ENCODE data around the gene CEP295NL.
A peak's percentile ranks its signal among the peaks of the same experiment; 100 is the strongest.
"Not testable (repeated sequence)": the region's sequence is repeated elsewhere in the genome, so short reads cannot be mapped to it uniquely, and the experiment has no call there.

Gene CEP295NL

DNA sequence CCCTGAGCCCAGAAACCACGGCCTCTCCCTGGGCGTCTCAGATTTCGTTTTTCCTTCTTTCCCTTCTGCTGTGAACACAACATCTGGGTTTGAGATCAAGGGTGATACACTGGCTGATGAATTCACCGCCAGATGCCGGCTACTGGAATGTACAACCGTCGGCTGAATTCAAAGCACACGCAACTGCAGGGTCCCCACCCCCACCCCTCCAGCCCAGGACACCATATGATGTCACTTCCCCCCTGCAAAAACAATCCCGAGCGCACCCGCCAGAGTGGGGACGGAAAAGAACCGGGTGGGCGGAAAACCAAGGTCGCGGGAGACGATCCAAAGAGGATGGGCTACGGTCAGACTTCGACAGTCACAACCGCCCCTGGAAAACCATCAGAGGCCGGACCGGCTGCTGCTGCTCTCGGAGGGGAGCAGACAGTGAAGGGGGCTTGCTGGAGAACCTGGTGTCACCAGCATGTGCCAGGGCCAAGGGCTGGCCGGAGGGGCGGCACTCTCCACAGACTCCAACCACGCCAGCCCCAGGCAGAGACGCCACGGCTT, 23.3 kb downstream of the CEP295NL start:
- H3K4me3 ChIP-seq (ENCODE audit: low read depth, low read length) = no peak overlapping the region
- TF ChIP-seq, protein P1, sequence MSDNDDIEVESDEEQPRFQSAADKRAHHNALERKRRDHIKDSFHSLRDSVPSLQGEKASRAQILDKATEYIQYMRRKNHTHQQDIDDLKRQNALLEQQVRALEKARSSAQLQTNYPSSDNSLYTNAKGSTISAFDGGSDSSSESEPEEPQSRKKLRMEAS (IDR thresholded peaks at IDR 0.05; ENCODE audit: low read depth, low read length) = no peak
- TF ChIP-seq MYC (IDR thresholded peaks at IDR 0.05; ENCODE audit: low read depth, low read length) (no peak), POLR2A (IDR thresholded peaks at IDR 0.05; ENCODE audit: extremely low read depth, insufficient read length) (no peak)
- TF ChIP-seq, protein P2, sequence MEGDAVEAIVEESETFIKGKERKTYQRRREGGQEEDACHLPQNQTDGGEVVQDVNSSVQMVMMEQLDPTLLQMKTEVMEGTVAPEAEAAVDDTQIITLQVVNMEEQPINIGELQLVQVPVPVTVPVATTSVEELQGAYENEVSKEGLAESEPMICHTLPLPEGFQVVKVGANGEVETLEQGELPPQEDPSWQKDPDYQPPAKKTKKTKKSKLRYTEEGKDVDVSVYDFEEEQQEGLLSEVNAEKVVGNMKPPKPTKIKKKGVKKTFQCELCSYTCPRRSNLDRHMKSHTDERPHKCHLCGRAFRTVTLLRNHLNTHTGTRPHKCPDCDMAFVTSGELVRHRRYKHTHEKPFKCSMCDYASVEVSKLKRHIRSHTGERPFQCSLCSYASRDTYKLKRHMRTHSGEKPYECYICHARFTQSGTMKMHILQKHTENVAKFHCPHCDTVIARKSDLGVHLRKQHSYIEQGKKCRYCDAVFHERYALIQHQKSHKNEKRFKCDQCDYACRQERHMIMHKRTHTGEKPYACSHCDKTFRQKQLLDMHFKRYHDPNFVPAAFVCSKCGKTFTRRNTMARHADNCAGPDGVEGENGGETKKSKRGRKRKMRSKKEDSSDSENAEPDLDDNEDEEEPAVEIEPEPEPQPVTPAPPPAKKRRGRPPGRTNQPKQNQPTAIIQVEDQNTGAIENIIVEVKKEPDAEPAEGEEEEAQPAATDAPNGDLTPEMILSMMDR (IDR thresholded peaks at IDR 0.05; ENCODE audit: low read depth, low read length) = no peak
- DNase-seq (ENCODE audit: low read depth) = no peak

DNA sequence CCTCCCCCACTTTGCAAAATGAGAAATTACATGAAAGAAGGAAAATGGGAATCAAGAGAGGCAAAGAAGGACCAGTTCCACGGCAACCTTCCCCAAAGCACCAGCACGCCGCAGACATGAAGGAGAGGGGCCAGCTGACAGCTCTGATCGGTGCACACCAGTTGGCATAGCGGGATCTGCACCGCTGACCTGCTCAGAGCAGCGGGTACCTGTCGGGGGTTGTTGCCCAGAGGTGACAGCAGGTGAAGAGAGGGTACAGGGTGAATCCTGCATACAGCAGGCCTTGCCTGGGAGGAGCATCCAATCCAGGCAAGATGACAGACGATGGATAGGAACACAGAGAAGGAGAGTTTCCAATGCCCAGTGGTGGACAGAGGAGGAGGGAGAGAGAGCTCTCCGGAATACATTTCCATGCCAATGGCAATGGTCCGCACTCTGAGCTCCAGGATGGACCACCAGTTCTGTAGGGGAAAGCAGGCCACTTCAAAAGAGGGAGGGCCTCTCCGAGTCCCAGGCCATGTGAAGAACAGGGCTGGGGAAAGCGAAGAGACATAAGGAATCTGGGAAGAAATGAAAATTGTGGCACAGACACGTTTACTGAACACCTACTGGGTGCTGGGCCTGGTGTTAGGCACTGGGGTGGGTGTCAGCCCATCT, 24.0 kb downstream of the CEP295NL start:
- DNase-seq (ENCODE audit: low read depth) = no peak
- TF ChIP-seq, protein P2 (IDR thresholded peaks at IDR 0.05; ENCODE audit: low read depth, low read length) = no peak
- TF ChIP-seq, protein P1 (IDR thresholded peaks at IDR 0.05; ENCODE audit: low read depth, low read length) = no peak
- H3K4me3 ChIP-seq (ENCODE audit: low read depth, low read length) = no peak overlapping the region

DNA sequence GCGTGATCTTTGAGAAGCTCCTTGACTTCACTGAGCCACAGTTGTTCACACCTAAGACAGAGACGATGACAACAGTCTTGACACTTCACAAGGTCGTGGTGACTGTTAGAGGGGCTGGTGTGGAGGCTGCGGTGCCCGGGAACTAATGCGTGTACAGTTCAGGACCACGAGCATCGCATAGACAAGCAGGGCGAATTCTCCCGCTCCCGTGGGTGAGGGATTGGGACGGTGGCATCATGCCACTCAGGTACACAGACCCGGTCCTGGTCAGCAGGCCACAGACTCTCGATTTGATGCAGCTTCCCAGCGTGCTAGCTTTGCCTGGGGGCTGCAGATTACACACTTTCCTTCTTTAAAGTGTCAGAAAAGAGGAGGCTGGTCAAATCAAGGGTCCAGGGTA, 24.7 kb downstream of the CEP295NL start:
- no peak for DNase-seq (ENCODE audit: low read depth)
- no peak overlapping the region for H3K4me3 ChIP-seq (ENCODE audit: low read depth, low read length)
- TF ChIP-seq POLR2A (IDR thresholded peaks at IDR 0.05; ENCODE audit: extremely low read depth, insufficient read length) (no peak), MYC (IDR thresholded peaks at IDR 0.05; ENCODE audit: low read depth, low read length) (no peak)
- TF ChIP-seq, protein P2 (IDR thresholded peaks at IDR 0.05; ENCODE audit: low read depth, low read length) = no peak
- TF ChIP-seq, protein P1 (IDR thresholded peaks at IDR 0.05; ENCODE audit: low read depth, low read length) = no peak

DNA sequence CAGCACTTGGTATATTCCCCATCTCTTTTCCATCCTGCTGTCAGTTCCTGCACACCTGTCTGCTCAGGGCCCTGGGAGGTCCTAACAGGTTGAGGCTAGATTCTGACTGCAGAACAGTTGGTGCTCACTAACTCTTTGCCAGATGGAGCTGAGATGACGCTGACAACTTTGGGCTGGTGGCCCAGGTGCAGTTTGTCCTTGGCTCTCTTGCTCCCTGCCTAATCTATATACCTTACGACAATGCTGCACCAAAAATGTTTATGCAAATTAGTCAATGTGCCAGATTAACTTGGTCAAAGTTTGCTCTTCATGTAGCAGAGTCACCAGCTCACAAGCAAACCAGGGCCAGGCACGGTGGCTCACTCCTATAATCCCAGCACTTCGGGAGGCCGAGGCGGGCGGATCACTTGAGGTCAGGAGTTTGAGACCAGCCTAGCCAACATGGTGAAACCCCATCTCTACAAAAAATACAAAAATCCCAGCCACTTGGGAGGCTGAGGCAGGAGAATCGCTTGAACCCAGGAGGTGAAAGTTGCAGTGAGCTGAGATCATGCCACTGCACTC, 26.0 kb downstream of the CEP295NL start:
- DNase-seq (ENCODE audit: low read depth); H3K4me3 ChIP-seq (ENCODE audit: low read depth, low read length): not testable (repeated sequence)

DNA sequence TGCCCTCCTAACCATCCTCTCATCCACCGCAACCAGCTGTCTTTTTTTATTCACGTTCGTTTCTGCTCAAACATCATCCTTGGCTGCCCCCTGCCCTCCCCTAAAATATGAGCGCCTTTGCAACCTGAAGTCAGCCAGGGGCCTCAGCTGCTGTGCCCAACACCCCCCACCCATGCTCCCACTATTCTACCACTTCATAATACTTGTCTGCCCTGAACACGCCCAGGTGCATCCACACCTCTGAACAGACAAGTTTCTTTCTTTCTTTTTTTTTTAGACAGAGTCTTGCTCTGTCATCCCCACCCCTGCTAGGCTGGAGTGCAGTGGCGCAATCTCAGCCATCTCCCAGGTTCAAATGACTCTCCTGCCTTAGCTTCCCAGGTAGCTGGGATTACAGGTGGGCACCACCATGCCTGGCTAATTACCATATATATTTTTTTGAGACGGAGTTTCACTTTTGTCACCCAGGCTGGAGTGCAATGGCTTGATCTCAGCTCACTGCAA, 26.9 kb downstream of the CEP295NL start:
- TF ChIP-seq, protein P2 (IDR thresholded peaks at IDR 0.05; ENCODE audit: low read depth, low read length) = no peak
- no peak for TF ChIP-seq POLR2A (IDR thresholded peaks at IDR 0.05; ENCODE audit: extremely low read depth, insufficient read length)
- TF ChIP-seq MYC (IDR thresholded peaks at IDR 0.05; ENCODE audit: low read depth, low read length) = no peak
- TF ChIP-seq, protein P1 (IDR thresholded peaks at IDR 0.05; ENCODE audit: low read depth, low read length) = no peak
- no peak for DNase-seq (ENCODE audit: low read depth)
- no peak overlapping the region for H3K4me3 ChIP-seq (ENCODE audit: low read depth, low read length)

DNA sequence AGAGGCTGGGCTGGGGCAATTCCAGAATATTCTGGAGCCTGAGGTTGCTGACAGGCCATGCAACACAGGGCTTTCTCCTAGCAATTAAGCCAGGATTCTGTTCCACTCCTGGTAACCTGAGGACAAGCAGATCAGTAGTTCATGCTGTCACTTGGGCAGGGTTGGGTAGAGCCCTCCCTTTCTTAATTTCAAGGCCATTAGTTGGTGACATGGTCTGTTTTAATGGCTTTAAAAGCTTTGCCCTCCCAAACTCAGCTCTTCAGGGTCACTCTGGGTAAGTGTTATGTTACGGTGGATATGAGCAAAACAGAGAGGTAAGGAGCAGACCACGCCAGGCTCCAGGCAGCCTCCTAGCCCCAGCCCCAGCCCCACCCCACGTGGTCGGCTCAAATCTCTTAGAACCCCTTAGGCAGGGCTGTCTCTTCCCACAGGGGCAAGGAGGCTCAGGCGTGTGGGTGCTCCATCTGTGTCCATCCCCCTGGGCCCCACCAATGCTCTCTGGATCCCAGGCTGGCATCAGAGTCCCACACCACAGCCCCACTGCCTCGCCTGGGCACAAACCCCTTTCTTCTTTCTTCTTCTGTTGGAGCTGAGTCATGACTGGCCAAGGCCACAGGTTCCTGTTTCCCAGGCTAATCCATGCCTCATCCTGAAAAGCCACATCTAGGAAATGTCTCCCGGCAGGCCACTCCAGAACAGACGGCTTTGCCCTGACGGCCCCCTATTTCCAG, 27.5 kb downstream of the CEP295NL start:
- TF ChIP-seq MYC (IDR thresholded peaks at IDR 0.05; ENCODE audit: low read depth, low read length) (no peak), POLR2A (IDR thresholded peaks at IDR 0.05; ENCODE audit: extremely low read depth, insufficient read length) (no peak)
- TF ChIP-seq, protein P2 (IDR thresholded peaks at IDR 0.05; ENCODE audit: low read depth, low read length) = no peak
- TF ChIP-seq, protein P1 (IDR thresholded peaks at IDR 0.05; ENCODE audit: low read depth, low read length) = no peak
- peak; percentile 49 for DNase-seq (ENCODE audit: low read depth)
- H3K4me3 ChIP-seq (ENCODE audit: low read depth, low read length) = no peak overlapping the region
